SK-N-SH (cell line): Measurements from ENCODE around the gene SNX9. TPM values are rescaled to one million over a fixed set of nuclear protein-coding genes. Genes with fewer than 3 reads are reported as not detected.
A peak's percentile ranks its signal among the peaks of the same experiment; 100 is the strongest.

Source experiments
- CTCF ChIA-PET: fragments of 300-600, 350-600 bp; formaldehyde crosslinking; extraction: SDS; loops from one replicate; lab custom pipeline; 2021; lab: Yijun Ruan, JAX
- POLR2A ChIA-PET: fragments of 350-600 bp; sonication (Branson Sonifier 250); formaldehyde crosslinking; extraction: SDS; loops from one replicate; lab custom pipeline; 2020; ENCODE audit warnings: antibody characterized with exemption, inconsistent platforms; lab: Yijun Ruan, JAX
- DNase-seq: peaks from one replicate; pipeline ENCODE4 v3.0.0; 2012
- H2AFZ ChIP-seq: fragments of 200-600 bp; sonication (generic); 2 replicates; pipeline ENCODE4 v1.8.1; 2016; ENCODE audit warnings: antibody characterized with exemption, mild to moderate bottlenecking, low read depth
- H3F3A ChIP-seq: fragments of 200-600 bp; sonication (generic); replicated peaks from 2 replicates; pipeline ENCODE3; 2016; ENCODE audit warnings: antibody characterized with exemption, mild to moderate bottlenecking; ENCODE audit not compliant: insufficient read depth
- H3K27ac ChIP-seq, 2 experiments: fragments of 200-500 bp in 1 of 2; fragments of 200-600 bp in 1 of 2; sonication (Bioruptor generic) in 1 of 2; sonication (generic), shearing (Covaris generic) in 1 of 2; 2 replicates each; pipeline versions ENCODE4 v1.5.1 to v1.6.1; 2014 to 2016; ENCODE audit warnings: low read depth in 2 of 2, inconsistent platforms in 1 of 2, low read length in 1 of 2, mild to moderate bottlenecking in 1 of 2, mixed read lengths in 1 of 2
- H3K27me3 ChIP-seq: fragments of 200-600 bp; sonication (generic), shearing (Covaris generic); 2 replicates; pipeline ENCODE4 v1.6.1; 2016; ENCODE audit warnings: mixed run types; ENCODE audit not compliant: insufficient read depth
- H3K36me3 ChIP-seq, 2 experiments: fragments of 200-500 bp in 1 of 2; fragments of 200-600 bp in 1 of 2; sonication (Bioruptor generic) in 1 of 2; sonication (generic) in 1 of 2; replicated peaks in 1 of 2; 2 replicates each; pipeline versions ENCODE3 to v1.5.1; 2014 to 2016; ENCODE audit warnings: low read length in 1 of 2, mild to moderate bottlenecking in 1 of 2; ENCODE audit not compliant: insufficient read depth in 2 of 2, control insufficient read depth in 1 of 2
- H3K4me1 ChIP-seq, 2 experiments: fragments of 200-500 bp in 1 of 2; fragments of 200-600 bp in 1 of 2; sonication (Bioruptor generic) in 1 of 2; sonication (generic), shearing (Covaris generic) in 1 of 2; 2 replicates each; pipeline versions ENCODE4 v1.5.1 to v1.6.1; 2014 to 2016; ENCODE audit warnings: low read depth in 1 of 2, low read length in 1 of 2, mixed run types in 1 of 2; ENCODE audit not compliant: insufficient read depth in 2 of 2, control insufficient read depth in 1 of 2
- H3K4me2 ChIP-seq: fragments of 200-600 bp; sonication (generic), shearing (Covaris generic); 2 replicates; pipeline ENCODE4 v1.6.1; 2017; ENCODE audit warnings: mixed run types
- H3K4me3 ChIP-seq, 2 experiments: fragments of 200-500 bp in 1 of 2; fragments of 200-600 bp in 1 of 2; sonication (Bioruptor generic) in 1 of 2; sonication (generic), shearing (Covaris generic) in 1 of 2; 2 replicates each; pipeline versions ENCODE4 v1.5.1 to v1.8.1; 2014 to 2016; ENCODE audit warnings: low read depth in 2 of 2, inconsistent platforms in 1 of 2, low read length in 1 of 2, mild to moderate bottlenecking in 1 of 2, mixed read lengths in 1 of 2, moderate library complexity in 1 of 2
- H3K79me2 ChIP-seq: fragments of 200-600 bp; sonication (generic); 2 replicates; pipeline ENCODE4 v1.8.1; 2017; ENCODE audit warnings: mild to moderate bottlenecking; ENCODE audit not compliant: insufficient read depth
- H3K9ac ChIP-seq: fragments of 200-600 bp; sonication (generic); 2 replicates; pipeline ENCODE4 v1.6.1; 2017; ENCODE audit warnings: mixed run types
- H3K9me2 ChIP-seq: fragments of 200-600 bp; sonication (generic); 2 replicates; pipeline ENCODE4 v1.6.1; 2017; ENCODE audit warnings: mixed run types
- H3K9me3 ChIP-seq: fragments of 200-600 bp; sonication (generic); 2 replicates; pipeline ENCODE4 v1.6.1; 2017; ENCODE audit warnings: mixed run types, mild to moderate bottlenecking, moderate library complexity
- H4K20me1 ChIP-seq: fragments of 200-600 bp; sonication (generic); 2 replicates; pipeline ENCODE4 v1.6.1; 2017; ENCODE audit warnings: mild to moderate bottlenecking, mixed run types; ENCODE audit not compliant: insufficient read depth
- CHD2 ChIP-seq: fragments of 150-350 bp; IDR thresholded peaks from 2 replicates; pipeline ENCODE4 v1.6.1; 2018; ENCODE audit warnings: low read length; ENCODE audit not compliant: partially characterized antibody
- ELF1 ChIP-seq: IDR thresholded peaks from 2 replicates; pipeline ENCODE4 v1.4.0; 2012
- EP300 ChIP-seq, 2 experiments: IDR thresholded peaks; 2 replicates each; pipeline versions ENCODE4 v1.4.0 to v1.6.1; 2012; ENCODE audit warnings: borderline replicate concordance in 1 of 2, low read depth in 1 of 2, low read length in 1 of 2
- EZH2phosphoT487 ChIP-seq: fragments of 200-600 bp; sonication (generic); IDR thresholded peaks from 2 replicates; pipeline ENCODE4 v1.6.1; 2017; ENCODE audit warnings: low read depth, mixed run types, mild to moderate bottlenecking, antibody characterized with exemption, moderate library complexity, borderline replicate concordance
- FOSL2 ChIP-seq: IDR thresholded peaks from 2 replicates; pipeline ENCODE4 v1.4.0; 2012; ENCODE audit warnings: low read depth, mild to moderate bottlenecking, moderate library complexity, borderline replicate concordance
- FOXM1 ChIP-seq: IDR thresholded peaks from 2 replicates; pipeline ENCODE4 v1.4.0; 2012; ENCODE audit warnings: low read depth, mild to moderate bottlenecking
- GABPA ChIP-seq: IDR thresholded peaks from 2 replicates; pipeline ENCODE4 v1.4.0; 2012; ENCODE audit warnings: low read depth, mild to moderate bottlenecking
- GATA2 ChIP-seq: sonication (generic); formaldehyde crosslinking; IDR thresholded peaks from 2 replicates; pipeline ENCODE4 v1.5.0; 2020; ENCODE audit warnings: mild to moderate bottlenecking, missing genetic modification reagents
- MEF2A ChIP-seq: IDR thresholded peaks from 2 replicates; pipeline ENCODE4 v1.4.0; 2012; ENCODE audit warnings: low read depth, borderline replicate concordance
- NFIC ChIP-seq: IDR thresholded peaks from 2 replicates; pipeline ENCODE4 v1.4.0; 2012; ENCODE audit warnings: borderline replicate concordance
- POLR2AphosphoS5 ChIP-seq: IDR thresholded peaks from 2 replicates; pipeline ENCODE4 v1.6.1; 2012; ENCODE audit warnings: low read depth, low read length
- RXRA ChIP-seq: IDR thresholded peaks from 2 replicates; pipeline ENCODE4 v1.4.0; 2012; ENCODE audit warnings: low read depth, mild to moderate bottlenecking, borderline replicate concordance
- SIN3A ChIP-seq: IDR thresholded peaks from 2 replicates; pipeline ENCODE4 v1.6.1; 2012; ENCODE audit warnings: low read depth, mild to moderate bottlenecking, low read length, moderate library complexity, borderline replicate concordance
- TEAD4 ChIP-seq: IDR thresholded peaks from 2 replicates; pipeline ENCODE4 v1.4.0; 2012; ENCODE audit warnings: mild to moderate bottlenecking, borderline replicate concordance; ENCODE audit not compliant: insufficient read depth
- ZBTB33 ChIP-seq: IDR thresholded peaks from 2 replicates; pipeline ENCODE4 v1.4.0; 2012; ENCODE audit warnings: low read depth, borderline replicate concordance
- WGBS: methylation state at CpG from one replicate; pipeline ENCODE4 v1.1.6; 2017; ENCODE audit warnings: low lambda C conversion rate; 5-methylcytosine and 5-hydroxymethylcytosine counted together
- polyA plus RNA-seq, 3 experiments: library from polyadenylated mRNA; depleted of rRNA; stranded (reverse); fragments of >200 nt; gene quantifications; 2 replicates each; pipeline ENCODE4 v1.2.3, GENCODE V29; 2012
- TF ChIP-seq, protein P1 (sequence below): IDR thresholded peaks from 2 replicates; pipeline ENCODE4 v1.4.0; 2012; ENCODE audit warnings: low read depth
- TF ChIP-seq, protein P2 (sequence below): fragments of 200-600 bp; sonication (generic); IDR thresholded peaks from 2 replicates; pipeline ENCODE4 v1.6.1; 2017; ENCODE audit warnings: antibody characterized with exemption, mild to moderate bottlenecking, moderate library complexity

Gene SNX9
- polyA plus RNA-seq, 1 of the 3 experiments (the other 2 are of a cell fraction), result 31.6 TPM

- Histone ChIP-seq H3K4me1 (peaks cover 12 to 26% of the 10 kb centered on the region in 2 experiments), H4K20me1 (no peaks in the 10 kb centered on the region), H2AFZ (no peak overlapping the region), H3K9me3 (no peaks in the 10 kb centered on the region), H3K36me3 (peaks cover 0 to 12% of the 10 kb centered on the region in 2 experiments), H3K4me3 (peak overlapping the region in 1 of 2 experiments; percentile 87; a peak in 2 of 4 replicates), H3K27me3 (no peaks in the 10 kb centered on the region), H3K9me2 (no peaks in the 10 kb centered on the region), H3F3A (peaks cover 35% of the 10 kb centered on the region), H3K79me2 (peaks cover 73% of the 10 kb centered on the region), H3K27ac (peak overlapping the region in 1 of 2 experiments; percentile 39; a peak in 2 of 4 replicates), H3K9ac (peak overlapping the region; percentile 88; the same call in 1 of the 2 replicates), H3K4me2 (peak overlapping the region; percentile 89)
- over 99% methylated on average over 4 of the region's 4 CpGs for WGBS
- POLR2A ChIA-PET, result no interaction called here
- TF ChIP-seq, protein P1, sequence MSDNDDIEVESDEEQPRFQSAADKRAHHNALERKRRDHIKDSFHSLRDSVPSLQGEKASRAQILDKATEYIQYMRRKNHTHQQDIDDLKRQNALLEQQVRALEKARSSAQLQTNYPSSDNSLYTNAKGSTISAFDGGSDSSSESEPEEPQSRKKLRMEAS, result no peak
- no peak for TF ChIP-seq CHD2
- no peak for TF ChIP-seq GATA2 (CRISPR knock-in tag)
- no peak for TF ChIP-seq FOSL2
- TF ChIP-seq MEF2A, result no peak
- no peak for TF ChIP-seq GABPA
- no peak for TF ChIP-seq EZH2phosphoT487
- no peak for TF ChIP-seq FOXM1
- no peak for TF ChIP-seq NFIC
- TF ChIP-seq EP300 (IDR thresholded peaks at IDR 0.05; ENCODE audit: borderline replicate concordance in 1 of 2, low read depth in 1 of 2, low read length in 1 of 2), result no peak
- no peak for TF ChIP-seq TEAD4
- no peak for TF ChIP-seq POLR2AphosphoS5
- TF ChIP-seq, protein P2, sequence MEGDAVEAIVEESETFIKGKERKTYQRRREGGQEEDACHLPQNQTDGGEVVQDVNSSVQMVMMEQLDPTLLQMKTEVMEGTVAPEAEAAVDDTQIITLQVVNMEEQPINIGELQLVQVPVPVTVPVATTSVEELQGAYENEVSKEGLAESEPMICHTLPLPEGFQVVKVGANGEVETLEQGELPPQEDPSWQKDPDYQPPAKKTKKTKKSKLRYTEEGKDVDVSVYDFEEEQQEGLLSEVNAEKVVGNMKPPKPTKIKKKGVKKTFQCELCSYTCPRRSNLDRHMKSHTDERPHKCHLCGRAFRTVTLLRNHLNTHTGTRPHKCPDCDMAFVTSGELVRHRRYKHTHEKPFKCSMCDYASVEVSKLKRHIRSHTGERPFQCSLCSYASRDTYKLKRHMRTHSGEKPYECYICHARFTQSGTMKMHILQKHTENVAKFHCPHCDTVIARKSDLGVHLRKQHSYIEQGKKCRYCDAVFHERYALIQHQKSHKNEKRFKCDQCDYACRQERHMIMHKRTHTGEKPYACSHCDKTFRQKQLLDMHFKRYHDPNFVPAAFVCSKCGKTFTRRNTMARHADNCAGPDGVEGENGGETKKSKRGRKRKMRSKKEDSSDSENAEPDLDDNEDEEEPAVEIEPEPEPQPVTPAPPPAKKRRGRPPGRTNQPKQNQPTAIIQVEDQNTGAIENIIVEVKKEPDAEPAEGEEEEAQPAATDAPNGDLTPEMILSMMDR, result no peak
- TF ChIP-seq SIN3A, result no peak
- no peak for TF ChIP-seq ELF1
- TF ChIP-seq ZBTB33, result no peak
- no peak for TF ChIP-seq RXRA
- DNase-seq, result no peak
- CTCF ChIA-PET, result interaction anchor here (0.8 to 3.1 kb wide), 3 partner anchors 10 to 88 kb away, joined by 3 to 19 read pairs (median 6); no protein-coding TSS in a partner anchor
Observed at GRCh38 chr6:157984128-157984527, 161.1 kb downstream of the SNX9 start.
